Cortex of kidney (tissue), 1 donor: ENCODE results near the gene GPR32.
"Not testable (repeated sequence)": the region's sequence is repeated elsewhere in the genome, so short reads cannot be mapped to it uniquely, and the experiment has no call there.

ENCODE experiments used
- DNase-seq: peaks from one replicate; lab custom pipeline; 2025; lab: John Stamatoyannopoulos, UW

The GPR32 gene

GRCh38 chr19:50747141-50747540 lies 23.1 kb upstream of the GPR32 start:
- not testable (repeated sequence) for DNase-seq

GRCh38 chr19:50749490-50749889 lies 20.8 kb upstream of the GPR32 start:
- no peak for DNase-seq

- no peak for DNase-seq
Measured at GRCh38 chr19:50750010-50750409, 20.3 kb upstream of the GPR32 start.

- DNase-seq: no peak
Measured at GRCh38 chr19:50753879-50754278, 16.4 kb upstream of the GPR32 start.

- not testable (repeated sequence) for DNase-seq
Measured at GRCh38 chr19:50756244-50756643, 14.0 kb upstream of the GPR32 start.

GRCh38 chr19:50757624-50758023 lies 12.6 kb upstream of the GPR32 start:
- DNase-seq: not testable (repeated sequence)

GRCh38 chr19:50759076-50759475 lies 11.2 kb upstream of the GPR32 start:
- not testable (repeated sequence) for DNase-seq

- no peak for DNase-seq
Measured at GRCh38 chr19:50759886-50760285, 10.4 kb upstream of the GPR32 start.

- not testable (repeated sequence) for DNase-seq
Measured at GRCh38 chr19:50761501-50761900, 8.8 kb upstream of the GPR32 start.

GRCh38 chr19:50763521-50763920 lies 6.7 kb upstream of the GPR32 start:
- DNase-seq: not testable (repeated sequence)

GRCh38 chr19:50764409-50764808 lies 5.9 kb upstream of the GPR32 start:
- no peak for DNase-seq

- DNase-seq: not testable (repeated sequence)
Measured at GRCh38 chr19:50766746-50767145, 3.5 kb upstream of the GPR32 start.

GRCh38 chr19:50767263-50767662 lies 3.0 kb upstream of the GPR32 start:
- not testable (repeated sequence) for DNase-seq

- DNase-seq: no peak
Measured at GRCh38 chr19:50768277-50768676, 2.0 kb upstream of the GPR32 start.

GRCh38 chr19:50770888-50771287 lies 624 bp downstream of the GPR32 start:
- no peak for DNase-seq

- no peak for DNase-seq
Measured at GRCh38 chr19:50772476-50772875, 2.2 kb downstream of the GPR32 start.

GRCh38 chr19:50772912-50773311 lies 2.6 kb downstream of the GPR32 start:
- not testable (repeated sequence) for DNase-seq

- DNase-seq: not testable (repeated sequence)
Measured at GRCh38 chr19:50773454-50773853, 3.2 kb downstream of the GPR32 start.

- DNase-seq: no peak
Measured at GRCh38 chr19:50776131-50776530, 5.9 kb downstream of the GPR32 start.

GRCh38 chr19:50777261-50777660 lies 7.0 kb downstream of the GPR32 start:
- DNase-seq: no peak

- DNase-seq: no peak
Measured at GRCh38 chr19:50777830-50778303, 7.6 kb downstream of the GPR32 start.

GRCh38 chr19:50778906-50779430 lies 8.7 kb downstream of the GPR32 start:
- no peak for DNase-seq

GRCh38 chr19:50779504-50780457 lies 9.5 kb downstream of the GPR32 start:
- no peak for DNase-seq
